Measurements from ENCODE around the gene SERPINA12. TPM values are rescaled to one million over a fixed set of nuclear protein-coding genes. Genes with fewer than 3 reads are reported as not detected.

Gene SERPINA12
- total and polyA plus RNA-seq, 2 of the 13 experiments (the other 11 are each of a cell fraction or from before 2014, with no cell fraction given) = 0.08 TPM; not detected in 1

DNA sequence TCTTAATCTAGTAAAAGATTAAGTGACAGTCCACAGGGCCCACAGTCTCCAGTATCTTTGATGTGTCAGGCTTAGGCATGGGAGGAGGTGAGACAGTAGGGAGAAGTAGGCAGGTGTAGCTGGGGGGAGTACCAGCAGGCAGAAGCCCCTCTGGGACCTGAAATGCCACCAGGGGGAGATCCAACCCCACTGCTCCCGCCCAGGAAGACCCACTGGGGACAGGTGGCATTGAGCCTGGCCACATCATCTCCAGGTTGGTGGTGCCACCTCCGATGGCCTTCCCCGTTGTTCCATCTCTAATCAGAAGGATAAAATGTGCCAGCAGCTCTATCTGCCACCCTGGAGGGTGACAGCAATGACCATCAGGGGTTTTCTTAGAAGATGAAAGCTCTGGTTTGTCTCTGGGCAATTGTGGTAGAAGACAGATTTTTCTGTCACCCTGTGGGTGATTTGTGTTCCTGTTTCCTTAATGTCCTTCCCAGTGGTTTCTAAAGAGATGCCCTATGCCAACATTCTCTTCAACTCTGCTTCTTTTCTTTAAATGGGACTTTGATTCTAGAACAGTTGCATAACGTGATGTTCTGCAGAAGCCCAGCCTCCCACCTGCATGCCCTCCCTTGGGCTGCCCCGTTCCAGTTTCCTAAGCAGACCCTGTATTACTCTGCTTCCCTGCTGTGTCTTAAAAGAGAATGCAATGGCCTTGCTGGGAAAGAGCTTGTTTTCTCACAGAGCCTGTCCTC, 12.3 kb upstream of the SERPINA12 start (continued):
- TF ChIP-seq, protein P1, sequence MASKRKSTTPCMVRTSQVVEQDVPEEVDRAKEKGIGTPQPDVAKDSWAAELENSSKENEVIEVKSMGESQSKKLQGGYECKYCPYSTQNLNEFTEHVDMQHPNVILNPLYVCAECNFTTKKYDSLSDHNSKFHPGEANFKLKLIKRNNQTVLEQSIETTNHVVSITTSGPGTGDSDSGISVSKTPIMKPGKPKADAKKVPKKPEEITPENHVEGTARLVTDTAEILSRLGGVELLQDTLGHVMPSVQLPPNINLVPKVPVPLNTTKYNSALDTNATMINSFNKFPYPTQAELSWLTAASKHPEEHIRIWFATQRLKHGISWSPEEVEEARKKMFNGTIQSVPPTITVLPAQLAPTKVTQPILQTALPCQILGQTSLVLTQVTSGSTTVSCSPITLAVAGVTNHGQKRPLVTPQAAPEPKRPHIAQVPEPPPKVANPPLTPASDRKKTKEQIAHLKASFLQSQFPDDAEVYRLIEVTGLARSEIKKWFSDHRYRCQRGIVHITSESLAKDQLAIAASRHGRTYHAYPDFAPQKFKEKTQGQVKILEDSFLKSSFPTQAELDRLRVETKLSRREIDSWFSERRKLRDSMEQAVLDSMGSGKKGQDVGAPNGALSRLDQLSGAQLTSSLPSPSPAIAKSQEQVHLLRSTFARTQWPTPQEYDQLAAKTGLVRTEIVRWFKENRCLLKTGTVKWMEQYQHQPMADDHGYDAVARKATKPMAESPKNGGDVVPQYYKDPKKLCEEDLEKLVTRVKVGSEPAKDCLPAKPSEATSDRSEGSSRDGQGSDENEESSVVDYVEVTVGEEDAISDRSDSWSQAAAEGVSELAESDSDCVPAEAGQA (IDR thresholded peaks at IDR 0.05; ENCODE audit: low read depth) = no peak
- TF ChIP-seq, protein P1 (CRISPR knock-in tag; IDR thresholded peaks at IDR 0.05; ENCODE audit: borderline replicate concordance) = no peak
- TF ChIP-seq ZNF577 (CRISPR knock-in tag; IDR thresholded peaks at IDR 0.05; ENCODE audit: borderline replicate concordance, low read depth) (no peak), MXD4 (CRISPR knock-in tag; IDR thresholded peaks at IDR 0.05) (no peak), CENPX (CRISPR knock-in tag; IDR thresholded peaks at IDR 0.05) (no peak), MTF1 (CRISPR knock-in tag; IDR thresholded peaks at IDR 0.05) (no peak), NCOR1 (IDR thresholded peaks at IDR 0.05; ENCODE audit: borderline replicate concordance, low read length) (no peak)
- TF ChIP-seq, protein P2, sequence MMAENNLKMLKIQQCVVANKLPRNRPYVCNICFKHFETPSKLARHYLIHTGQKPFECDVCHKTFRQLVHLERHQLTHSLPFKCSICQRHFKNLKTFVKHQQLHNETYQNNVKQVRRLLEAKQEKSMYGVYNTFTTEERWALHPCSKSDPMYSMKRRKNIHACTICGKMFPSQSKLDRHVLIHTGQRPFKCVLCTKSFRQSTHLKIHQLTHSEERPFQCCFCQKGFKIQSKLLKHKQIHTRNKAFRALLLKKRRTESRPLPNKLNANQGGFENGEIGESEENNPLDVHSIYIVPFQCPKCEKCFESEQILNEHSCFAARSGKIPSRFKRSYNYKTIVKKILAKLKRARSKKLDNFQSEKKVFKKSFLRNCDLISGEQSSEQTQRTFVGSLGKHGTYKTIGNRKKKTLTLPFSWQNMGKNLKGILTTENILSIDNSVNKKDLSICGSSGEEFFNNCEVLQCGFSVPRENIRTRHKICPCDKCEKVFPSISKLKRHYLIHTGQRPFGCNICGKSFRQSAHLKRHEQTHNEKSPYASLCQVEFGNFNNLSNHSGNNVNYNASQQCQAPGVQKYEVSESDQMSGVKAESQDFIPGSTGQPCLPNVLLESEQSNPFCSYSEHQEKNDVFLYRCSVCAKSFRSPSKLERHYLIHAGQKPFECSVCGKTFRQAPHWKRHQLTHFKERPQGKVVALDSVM (CRISPR knock-in tag; IDR thresholded peaks at IDR 0.05) = no peak
- TF ChIP-seq, protein P3, sequence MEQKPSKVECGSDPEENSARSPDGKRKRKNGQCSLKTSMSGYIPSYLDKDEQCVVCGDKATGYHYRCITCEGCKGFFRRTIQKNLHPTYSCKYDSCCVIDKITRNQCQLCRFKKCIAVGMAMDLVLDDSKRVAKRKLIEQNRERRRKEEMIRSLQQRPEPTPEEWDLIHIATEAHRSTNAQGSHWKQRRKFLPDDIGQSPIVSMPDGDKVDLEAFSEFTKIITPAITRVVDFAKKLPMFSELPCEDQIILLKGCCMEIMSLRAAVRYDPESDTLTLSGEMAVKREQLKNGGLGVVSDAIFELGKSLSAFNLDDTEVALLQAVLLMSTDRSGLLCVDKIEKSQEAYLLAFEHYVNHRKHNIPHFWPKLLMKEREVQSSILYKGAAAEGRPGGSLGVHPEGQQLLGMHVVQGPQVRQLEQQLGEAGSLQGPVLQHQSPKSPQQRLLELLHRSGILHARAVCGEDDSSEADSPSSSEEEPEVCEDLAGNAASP (CRISPR knock-in tag; IDR thresholded peaks at IDR 0.05; ENCODE audit: borderline replicate concordance) = no peak
- TF ChIP-seq, protein P4, sequence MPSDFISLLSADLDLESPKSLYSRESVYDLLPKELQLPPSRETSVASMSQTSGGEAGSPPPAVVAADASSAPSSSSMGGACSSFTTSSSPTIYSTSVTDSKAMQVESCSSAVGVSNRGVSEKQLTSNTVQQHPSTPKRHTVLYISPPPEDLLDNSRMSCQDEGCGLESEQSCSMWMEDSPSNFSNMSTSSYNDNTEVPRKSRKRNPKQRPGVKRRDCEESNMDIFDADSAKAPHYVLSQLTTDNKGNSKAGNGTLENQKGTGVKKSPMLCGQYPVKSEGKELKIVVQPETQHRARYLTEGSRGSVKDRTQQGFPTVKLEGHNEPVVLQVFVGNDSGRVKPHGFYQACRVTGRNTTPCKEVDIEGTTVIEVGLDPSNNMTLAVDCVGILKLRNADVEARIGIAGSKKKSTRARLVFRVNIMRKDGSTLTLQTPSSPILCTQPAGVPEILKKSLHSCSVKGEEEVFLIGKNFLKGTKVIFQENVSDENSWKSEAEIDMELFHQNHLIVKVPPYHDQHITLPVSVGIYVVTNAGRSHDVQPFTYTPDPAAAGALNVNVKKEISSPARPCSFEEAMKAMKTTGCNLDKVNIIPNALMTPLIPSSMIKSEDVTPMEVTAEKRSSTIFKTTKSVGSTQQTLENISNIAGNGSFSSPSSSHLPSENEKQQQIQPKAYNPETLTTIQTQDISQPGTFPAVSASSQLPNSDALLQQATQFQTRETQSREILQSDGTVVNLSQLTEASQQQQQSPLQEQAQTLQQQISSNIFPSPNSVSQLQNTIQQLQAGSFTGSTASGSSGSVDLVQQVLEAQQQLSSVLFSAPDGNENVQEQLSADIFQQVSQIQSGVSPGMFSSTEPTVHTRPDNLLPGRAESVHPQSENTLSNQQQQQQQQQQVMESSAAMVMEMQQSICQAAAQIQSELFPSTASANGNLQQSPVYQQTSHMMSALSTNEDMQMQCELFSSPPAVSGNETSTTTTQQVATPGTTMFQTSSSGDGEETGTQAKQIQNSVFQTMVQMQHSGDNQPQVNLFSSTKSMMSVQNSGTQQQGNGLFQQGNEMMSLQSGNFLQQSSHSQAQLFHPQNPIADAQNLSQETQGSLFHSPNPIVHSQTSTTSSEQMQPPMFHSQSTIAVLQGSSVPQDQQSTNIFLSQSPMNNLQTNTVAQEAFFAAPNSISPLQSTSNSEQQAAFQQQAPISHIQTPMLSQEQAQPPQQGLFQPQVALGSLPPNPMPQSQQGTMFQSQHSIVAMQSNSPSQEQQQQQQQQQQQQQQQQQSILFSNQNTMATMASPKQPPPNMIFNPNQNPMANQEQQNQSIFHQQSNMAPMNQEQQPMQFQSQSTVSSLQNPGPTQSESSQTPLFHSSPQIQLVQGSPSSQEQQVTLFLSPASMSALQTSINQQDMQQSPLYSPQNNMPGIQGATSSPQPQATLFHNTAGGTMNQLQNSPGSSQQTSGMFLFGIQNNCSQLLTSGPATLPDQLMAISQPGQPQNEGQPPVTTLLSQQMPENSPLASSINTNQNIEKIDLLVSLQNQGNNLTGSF (CRISPR knock-in tag; IDR thresholded peaks at IDR 0.05) = no peak
- TF ChIP-seq, protein P5, sequence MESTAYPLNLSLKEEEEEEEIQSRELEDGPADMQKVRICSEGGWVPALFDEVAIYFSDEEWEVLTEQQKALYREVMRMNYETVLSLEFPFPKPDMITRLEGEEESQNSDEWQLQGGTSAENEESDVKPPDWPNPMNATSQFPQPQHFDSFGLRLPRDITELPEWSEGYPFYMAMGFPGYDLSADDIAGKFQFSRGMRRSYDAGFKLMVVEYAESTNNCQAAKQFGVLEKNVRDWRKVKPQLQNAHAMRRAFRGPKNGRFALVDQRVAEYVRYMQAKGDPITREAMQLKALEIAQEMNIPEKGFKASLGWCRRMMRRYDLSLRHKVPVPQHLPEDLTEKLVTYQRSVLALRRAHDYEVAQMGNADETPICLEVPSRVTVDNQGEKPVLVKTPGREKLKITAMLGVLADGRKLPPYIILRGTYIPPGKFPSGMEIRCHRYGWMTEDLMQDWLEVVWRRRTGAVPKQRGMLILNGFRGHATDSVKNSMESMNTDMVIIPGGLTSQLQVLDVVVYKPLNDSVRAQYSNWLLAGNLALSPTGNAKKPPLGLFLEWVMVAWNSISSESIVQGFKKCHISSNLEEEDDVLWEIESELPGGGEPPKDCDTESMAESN (CRISPR knock-in tag; conservative IDR thresholded peaks at IDR 0.05) = no peak

Data from HepG2 (cell line).